ENCODE data around the gene ADGRV1.

DNA sequence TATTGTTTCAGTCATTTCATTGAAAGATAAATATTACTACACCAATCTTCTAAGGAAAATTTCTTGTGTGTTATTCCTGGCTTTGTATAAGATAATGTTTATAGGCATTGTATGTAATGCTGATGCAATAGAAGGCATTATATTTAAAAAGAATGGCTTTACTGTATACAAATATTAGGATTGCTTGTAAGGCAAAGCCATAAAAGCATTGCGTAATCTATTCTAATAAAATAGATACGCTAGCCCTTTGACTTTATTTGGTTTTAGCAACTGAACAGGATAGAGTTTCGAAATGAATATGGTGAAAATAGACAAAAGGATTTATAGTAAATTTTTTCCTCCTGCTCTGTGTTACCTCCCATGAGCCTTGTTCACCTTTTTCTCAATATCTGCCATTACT, 23.7 kb upstream of the ADGRV1 start:
- TF ChIP-seq, protein P1, sequence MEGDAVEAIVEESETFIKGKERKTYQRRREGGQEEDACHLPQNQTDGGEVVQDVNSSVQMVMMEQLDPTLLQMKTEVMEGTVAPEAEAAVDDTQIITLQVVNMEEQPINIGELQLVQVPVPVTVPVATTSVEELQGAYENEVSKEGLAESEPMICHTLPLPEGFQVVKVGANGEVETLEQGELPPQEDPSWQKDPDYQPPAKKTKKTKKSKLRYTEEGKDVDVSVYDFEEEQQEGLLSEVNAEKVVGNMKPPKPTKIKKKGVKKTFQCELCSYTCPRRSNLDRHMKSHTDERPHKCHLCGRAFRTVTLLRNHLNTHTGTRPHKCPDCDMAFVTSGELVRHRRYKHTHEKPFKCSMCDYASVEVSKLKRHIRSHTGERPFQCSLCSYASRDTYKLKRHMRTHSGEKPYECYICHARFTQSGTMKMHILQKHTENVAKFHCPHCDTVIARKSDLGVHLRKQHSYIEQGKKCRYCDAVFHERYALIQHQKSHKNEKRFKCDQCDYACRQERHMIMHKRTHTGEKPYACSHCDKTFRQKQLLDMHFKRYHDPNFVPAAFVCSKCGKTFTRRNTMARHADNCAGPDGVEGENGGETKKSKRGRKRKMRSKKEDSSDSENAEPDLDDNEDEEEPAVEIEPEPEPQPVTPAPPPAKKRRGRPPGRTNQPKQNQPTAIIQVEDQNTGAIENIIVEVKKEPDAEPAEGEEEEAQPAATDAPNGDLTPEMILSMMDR (IDR thresholded peaks at IDR 0.05; ENCODE audit: borderline replicate concordance, extremely low read depth, low read length, poor library complexity, severe bottlenecking) = no peak
- no peak for TF ChIP-seq EZH2 (IDR thresholded peaks at IDR 0.05; ENCODE audit: borderline replicate concordance, low read depth, low read length, severe bottlenecking)

Data from DND-41 (cell line).